ENCODE measurements around the gene TMEM141.
A peak's percentile ranks its signal among the peaks of the same experiment; 100 is the strongest.

Gene TMEM141

GRCh38 chr9:136790640-136791515 is at the start of gene TMEM141:
TSS of gene TMEM141 (plus strand) at chr9:136791344. CDS start at chr9:136791371, 27 bp downstream.
- peak; percentile 90 for DNase-seq (ENCODE audit: low read depth)

- DNase-seq (ENCODE audit: low read depth): no peak
Measured at GRCh38 chr9:136741883-136742571, 49.1 kb upstream of the TMEM141 start.

GRCh38 chr9:136742591-136743391 is 48.4 kb upstream of the TMEM141 start, which contains the start of gene LCN10:
TSS of gene LCN10 (minus strand) at chr9:136742940. CDS start at chr9:136742903, 37 bp downstream.
- no peak for DNase-seq (ENCODE audit: low read depth)

- no peak for DNase-seq (ENCODE audit: low read depth)
Measured at GRCh38 chr9:136743639-136744211, 47.4 kb upstream of the TMEM141 start.

- DNase-seq (ENCODE audit: low read depth): no peak
Measured at GRCh38 chr9:136744773-136745172, 46.4 kb upstream of the TMEM141 start.

- DNase-seq (ENCODE audit: low read depth): no peak
Measured at GRCh38 chr9:136745389-136746154, 45.6 kb upstream of the TMEM141 start.

GRCh38 chr9:136746155-136746490 is 45.0 kb upstream of the TMEM141 start:
- DNase-seq (ENCODE audit: low read depth): no peak

GRCh38 chr9:136746621-136747020 is 44.5 kb upstream of the TMEM141 start:
- no peak for DNase-seq (ENCODE audit: low read depth)

- DNase-seq (ENCODE audit: low read depth): no peak
Measured at GRCh38 chr9:136747161-136748060, 43.7 kb upstream of the TMEM141 start.

GRCh38 chr9:136748201-136748600 is 42.9 kb upstream of the TMEM141 start, which contains the start of gene LCN6:
TSS of gene LCN6 (minus strand) at chr9:136748525. CDS start at chr9:136748483, 42 bp downstream.
- no peak for DNase-seq (ENCODE audit: low read depth)

- DNase-seq (ENCODE audit: low read depth): no peak
Measured at GRCh38 chr9:136748666-136749611, 42.2 kb upstream of the TMEM141 start.

- no peak for DNase-seq (ENCODE audit: low read depth)
Measured at GRCh38 chr9:136750526-136750925, 40.6 kb upstream of the TMEM141 start.

GRCh38 chr9:136751244-136751643 is 39.9 kb upstream of the TMEM141 start:
- DNase-seq (ENCODE audit: low read depth): no peak

- DNase-seq (ENCODE audit: low read depth): no peak
Measured at GRCh38 chr9:136751814-136752213, 39.3 kb upstream of the TMEM141 start.

- DNase-seq (ENCODE audit: low read depth): no peak
Measured at GRCh38 chr9:136753371-136754058, 37.6 kb upstream of the TMEM141 start.

- no peak for DNase-seq (ENCODE audit: low read depth)
Measured at GRCh38 chr9:136754059-136754572, 37.0 kb upstream of the TMEM141 start.

- DNase-seq (ENCODE audit: low read depth): no peak
Measured at GRCh38 chr9:136754626-136755301, 36.4 kb upstream of the TMEM141 start.

Measured in HS-5 (cell line).